GM21447 (cell line): Measurements from ENCODE around the gene UBL3.

Experiments used
- ATAC-seq: cut with Tn5 transposase; IDR thresholded peaks from one replicate; pipeline ENCODE4 v1.9.1; 2021; ENCODE audit not compliant: unreplicated experiment

Gene UBL3

GRCh38 chr13:29761160-29761559, 89.3 kb downstream of the UBL3 start:
- ATAC-seq: no peak

- no peak for ATAC-seq
Measured at GRCh38 chr13:29760544-29760943, 89.9 kb downstream of the UBL3 start.

GRCh38 chr13:29758531-29759114, 91.8 kb downstream of the UBL3 start:
- ATAC-seq: peak; percentile 97

GRCh38 chr13:29756506-29756905, 93.9 kb downstream of the UBL3 start:
- no peak for ATAC-seq

GRCh38 chr13:29754473-29754806, 96.0 kb downstream of the UBL3 start:
- ATAC-seq: no peak

- no peak for ATAC-seq
Measured at GRCh38 chr13:29753618-29754472, 96.6 kb downstream of the UBL3 start.

GRCh38 chr13:29752175-29752574, 98.2 kb downstream of the UBL3 start:
- ATAC-seq: no peak

GRCh38 chr13:29750183-29750530, 100.3 kb downstream of the UBL3 start:
- ATAC-seq: no peak

GRCh38 chr13:29749401-29750182, 100.8 kb downstream of the UBL3 start:
- no peak for ATAC-seq

GRCh38 chr13:29748097-29748496, 102.3 kb downstream of the UBL3 start:
- no peak for ATAC-seq

GRCh38 chr13:29746148-29746677, 104.2 kb downstream of the UBL3 start:
- no peak for ATAC-seq

- ATAC-seq: no peak
Measured at GRCh38 chr13:29745704-29746103, 104.7 kb downstream of the UBL3 start.

- no peak for ATAC-seq
Measured at GRCh38 chr13:29743201-29743786, 107.1 kb downstream of the UBL3 start.

GRCh38 chr13:29740961-29741360, 109.5 kb downstream of the UBL3 start:
- ATAC-seq: no peak

GRCh38 chr13:29737061-29737460, 113.4 kb downstream of the UBL3 start:
- ATAC-seq: no peak

GRCh38 chr13:29733147-29733611, 117.2 kb downstream of the UBL3 start:
- ATAC-seq: no peak

GRCh38 chr13:29730253-29730652, 120.2 kb downstream of the UBL3 start:
- no peak for ATAC-seq

- no peak for ATAC-seq
Measured at GRCh38 chr13:29722415-29722814, 128.0 kb downstream of the UBL3 start.

- no peak for ATAC-seq
Measured at GRCh38 chr13:29721766-29722165, 128.7 kb downstream of the UBL3 start.

GRCh38 chr13:29718694-29719093, 131.7 kb downstream of the UBL3 start:
- no peak for ATAC-seq

- ATAC-seq: no peak
Measured at GRCh38 chr13:29716493-29716892, 133.9 kb downstream of the UBL3 start.
